GM19463 (cell line): Measurements from ENCODE around the gene NECTIN2.
A peak's percentile ranks its signal among the peaks of the same experiment; 100 is the strongest.
"Not testable (repeated sequence)": the region's sequence is repeated elsewhere in the genome, so short reads cannot be mapped to it uniquely, and the experiment has no call there.

Source experiments
- ATAC-seq: cut with Tn5 transposase; IDR thresholded peaks from one replicate; pipeline ENCODE4 v1.9.1; 2021; ENCODE audit warnings: mild to moderate bottlenecking, moderate library complexity; ENCODE audit not compliant: unreplicated experiment

The NECTIN2 gene

GRCh38 chr19:44882063-44882462 is 36.0 kb downstream of the NECTIN2 start:
- no peak for ATAC-seq

- ATAC-seq: not testable (repeated sequence)
Measured at GRCh38 chr19:44882619-44883397, 36.7 kb downstream of the NECTIN2 start.

- no peak for ATAC-seq
Measured at GRCh38 chr19:44883922-44884321, 37.8 kb downstream of the NECTIN2 start.

GRCh38 chr19:44884566-44884965 is 38.5 kb downstream of the NECTIN2 start:
- no peak for ATAC-seq

GRCh38 chr19:44886141-44886540 is 40.0 kb downstream of the NECTIN2 start:
- no peak for ATAC-seq

- no peak for ATAC-seq
Measured at GRCh38 chr19:44887648-44888047, 41.6 kb downstream of the NECTIN2 start.

GRCh38 chr19:44888335-44888734 is 42.2 kb downstream of the NECTIN2 start:
- ATAC-seq: not testable (repeated sequence)

- no peak for ATAC-seq
Measured at GRCh38 chr19:44889830-44890365, 43.8 kb downstream of the NECTIN2 start.

GRCh38 chr19:44890366-44891015 is 44.4 kb downstream of the NECTIN2 start:
- peak; percentile 77 for ATAC-seq

GRCh38 chr19:44891016-44891882 is 45.2 kb downstream of the NECTIN2 start, which contains the start of gene TOMM40:
TSS of gene TOMM40 (plus strand) at chr19:44891254. CDS start at chr19:44891416, 162 bp downstream.
- peak; percentile 65 for ATAC-seq

- ATAC-seq: no peak
Measured at GRCh38 chr19:44892932-44893331, 46.8 kb downstream of the NECTIN2 start.

GRCh38 chr19:44893332-44894051 is 47.4 kb downstream of the NECTIN2 start:
- no peak for ATAC-seq

GRCh38 chr19:44894052-44894400 is 47.9 kb downstream of the NECTIN2 start:
- ATAC-seq: no peak

- ATAC-seq: no peak
Measured at GRCh38 chr19:44894946-44895345, 48.8 kb downstream of the NECTIN2 start.

- ATAC-seq: no peak
Measured at GRCh38 chr19:44897835-44898234, 51.7 kb downstream of the NECTIN2 start.

GRCh38 chr19:44900328-44901244 is 54.5 kb downstream of the NECTIN2 start:
- ATAC-seq: no peak

GRCh38 chr19:44903216-44903601 is 57.1 kb downstream of the NECTIN2 start:
- no peak for ATAC-seq

- ATAC-seq: no peak
Measured at GRCh38 chr19:44903602-44904425, 57.7 kb downstream of the NECTIN2 start.
